ENCODE data around the gene EMC10.

Gene EMC10

GRCh38 chr19:50476224-50476906 is at the start of gene EMC10, which contains the start of gene GARIN5A:
TSS of gene EMC10 (plus strand) at chr19:50476507. CDS start at chr19:50476545, 38 bp downstream.
TSS of gene GARIN5A (minus strand) at chr19:50476848. CDS start at chr19:50476388, 460 bp downstream.
- no peaks in the 10 kb centered on the region for H3K9me3 ChIP-seq (replicated peaks in 1 of 11)
- H3K4me2 ChIP-seq = peak within 1 kb of the TSS in 7 of 11 experiments; percentile 16 to 52 (median 29); a peak in 10 of 22 replicates
- H3K27me3 ChIP-seq = peaks cover 25 to 41% (median 36%) of the 10 kb centered on the region in 11 experiments
- H4K20me1 ChIP-seq = no peaks in the 10 kb centered on the region; a peak in 2 of 22 replicates
- H3K4me1 ChIP-seq = peaks cover 0 to 27% (median 18%) of the 10 kb centered on the region in 10 experiments; a peak in 15 of 20 replicates
- peak within 1 kb of the TSS in 4 of 10 experiments; percentile 14 to 47 (median 20); a peak in 4 of 20 replicates for H3K4me3 ChIP-seq
- H3K27ac ChIP-seq = no peak within 1 kb of the TSS
- no peak within 1 kb of the TSS; a peak in 1 of 22 replicates for H3K9ac ChIP-seq
- TF ChIP-seq Cebpa-rat (IDR thresholded peaks at IDR 0.05) = no peak
- H3K36me3 ChIP-seq = no peaks in the 10 kb centered on the region

GRCh38 chr19:50427318-50427925 is 48.9 kb upstream of the EMC10 start:
- H3K4me3 ChIP-seq = peak overlapping the region in 9 of 10 experiments; percentile 3 to 60 (median 43); a peak in 14 of 20 replicates
- H3K4me2 ChIP-seq = peak overlapping the region; percentile 79 to 99 (median 92)
- peaks cover 0 to 56% (median 18%) of the 10 kb centered on the region in 11 experiments; a peak in 17 of 22 replicates for H3K36me3 ChIP-seq

GRCh38 chr19:50427997-50428425 is 48.3 kb upstream of the EMC10 start:
- H3K9ac ChIP-seq = peak overlapping the region; percentile 36 to 80 (median 53); a peak in 21 of 22 replicates
- peak overlapping the region; percentile 79 to 99 (median 92) for H3K4me2 ChIP-seq
- H3K27ac ChIP-seq = peak overlapping the region in 10 of 11 experiments; percentile 25 to 88 (median 60); a peak in 18 of 22 replicates

More at GRCh38 chr19:50427318-50427925, 48.9 kb upstream of the EMC10 start:
- peak overlapping the region in 7 of 11 experiments; percentile 37 to 71 (median 65); a peak in 13 of 22 replicates for H3K27ac ChIP-seq
- no peak for TF ChIP-seq Cebpa-rat (IDR thresholded peaks at IDR 0.05)
- H3K9ac ChIP-seq = peak overlapping the region; percentile 36 to 80 (median 53); a peak in 17 of 22 replicates
- H3K4me1 ChIP-seq = peaks cover 20 to 51% (median 46%) of the 10 kb centered on the region in 10 experiments
- H4K20me1 ChIP-seq = peaks cover 0 to 12% (median 3%) of the 10 kb centered on the region in 11 experiments; a peak in 7 of 22 replicates
- H3K27me3 ChIP-seq = peaks cover 0 to under 1% (median 0%) of the 10 kb centered on the region in 11 experiments; a peak in 1 of 22 replicates
- no peaks in the 10 kb centered on the region for H3K9me3 ChIP-seq (replicated peaks in 1 of 11)

GRCh38 chr19:50428772-50429463 is 47.4 kb upstream of the EMC10 start:
- Histone ChIP-seq H3K27me3 (peaks cover 0 to 16% (median 0%) of the 10 kb centered on the region in 11 experiments; a peak in 3 of 22 replicates), H3K4me2 (peak overlapping the region; percentile 79 to 99 (median 92)), H3K9ac (peak overlapping the region in 9 of 11 experiments; percentile 36 to 80 (median 53); a peak in 8 of 22 replicates), H3K27ac (peak overlapping the region in 7 of 11 experiments; percentile 51 to 88 (median 60); a peak in 9 of 22 replicates), H4K20me1 (peaks cover 0 to 8% (median 0%) of the 10 kb centered on the region in 11 experiments; a peak in 2 of 22 replicates), H3K9me3 (replicated peaks in 1 of 11) (no peaks in the 10 kb centered on the region), H3K36me3 (peaks cover 0 to 41% (median 4%) of the 10 kb centered on the region in 11 experiments; a peak in 13 of 22 replicates), H3K4me1 (peaks cover 35 to 62% (median 61%) of the 10 kb centered on the region in 10 experiments), H3K4me3 (peak overlapping the region in 1 of 10 experiments; percentile 34; a peak in 1 of 20 replicates)
- TF ChIP-seq Cebpa-rat (IDR thresholded peaks at IDR 0.05) = no peak

More at GRCh38 chr19:50427997-50428425, 48.3 kb upstream of the EMC10 start:
- Histone ChIP-seq H3K27me3 (peaks cover 0 to 7% (median 0%) of the 10 kb centered on the region in 11 experiments; a peak in 2 of 22 replicates), H3K4me1 (peaks cover 26 to 53% (median 51%) of the 10 kb centered on the region in 10 experiments), H3K9me3 (replicated peaks in 1 of 11) (no peaks in the 10 kb centered on the region), H3K4me3 (peak overlapping the region in 9 of 10 experiments; percentile 3 to 60 (median 43); a peak in 15 of 20 replicates), H4K20me1 (peaks cover 0 to 6% (median 5%) of the 10 kb centered on the region in 11 experiments; a peak in 4 of 22 replicates), H3K36me3 (peaks cover 0 to 50% (median 12%) of the 10 kb centered on the region in 11 experiments; a peak in 16 of 22 replicates)
- no peak for TF ChIP-seq Cebpa-rat (IDR thresholded peaks at IDR 0.05)

- TF ChIP-seq Cebpa-rat (IDR thresholded peaks at IDR 0.05) = no peak
- peaks cover 0 to 8% (median 0%) of the 10 kb centered on the region in 11 experiments; a peak in 2 of 22 replicates for H4K20me1 ChIP-seq
- peaks cover 0 to 21% (median 0%) of the 10 kb centered on the region in 11 experiments; a peak in 2 of 22 replicates for H3K36me3 ChIP-seq
- H3K4me3 ChIP-seq = peak overlapping the region; percentile 45 to 77 (median 66)
- H3K9ac ChIP-seq = peak overlapping the region; percentile 44 to 92 (median 82)
- peaks cover 0 to 23% (median 0%) of the 10 kb centered on the region in 11 experiments; a peak in 3 of 22 replicates for H3K27me3 ChIP-seq
- peaks cover 53 to 82% (median 80%) of the 10 kb centered on the region in 10 experiments for H3K4me1 ChIP-seq
- H3K4me2 ChIP-seq = peak overlapping the region; percentile 79 to 99 (median 92)
- H3K9me3 ChIP-seq (replicated peaks in 1 of 11) = no peaks in the 10 kb centered on the region
- peak overlapping the region; percentile 43 to 89 (median 82); a peak in 21 of 22 replicates for H3K27ac ChIP-seq
Measured at GRCh38 chr19:50430888-50431342, 45.4 kb upstream of the EMC10 start.

GRCh38 chr19:50431343-50432220 is 44.7 kb upstream of the EMC10 start:
- Histone ChIP-seq H3K27ac (peak overlapping the region; percentile 59 to 89 (median 83)), H3K27me3 (peaks cover 0 to 23% (median 0%) of the 10 kb centered on the region in 11 experiments; a peak in 3 of 22 replicates), H3K4me3 (peak overlapping the region; percentile 45 to 77 (median 66)), H4K20me1 (peaks cover 0 to 8% (median 0%) of the 10 kb centered on the region in 11 experiments; a peak in 2 of 22 replicates), H3K4me1 (peaks cover 53 to 89% (median 86%) of the 10 kb centered on the region in 10 experiments), H3K36me3 (peaks cover 0 to 17% (median 0%) of the 10 kb centered on the region in 11 experiments; a peak in 1 of 22 replicates), H3K9me3 (replicated peaks in 1 of 11) (no peaks in the 10 kb centered on the region), H3K4me2 (peak overlapping the region; percentile 82 to 99 (median 98)), H3K9ac (peak overlapping the region; percentile 73 to 92 (median 82))
- TF ChIP-seq Cebpa-rat (IDR thresholded peaks at IDR 0.05) = no peak
